D721Med (cell line): ENCODE measurements around the gene SPSB2.
"Not testable (repeated sequence)": the region's sequence is repeated elsewhere in the genome, so short reads cannot be mapped to it uniquely, and the experiment has no call there.

ENCODE experiments used
- DNase-seq: peaks from one replicate; pipeline ENCODE4 v3.0.0; 2011; ENCODE audit warnings: low spot score; ENCODE audit not compliant: insufficient read length
- FAIRE-seq: peaks from 2 replicates; lab custom pipeline; 2011; peaks lifted over from hg19 to GRCh38; lab: Jason Lieb, UNC
- TF ChIP-seq, protein P1 (sequence below): IDR thresholded peaks from 2 replicates; pipeline ENCODE4 v1.5.1; 2012; ENCODE audit warnings: mild to moderate bottlenecking, control low read depth; ENCODE audit not compliant: insufficient read depth; ENCODE audit errors: missing control alignments

SPSB2 gene

DNA sequence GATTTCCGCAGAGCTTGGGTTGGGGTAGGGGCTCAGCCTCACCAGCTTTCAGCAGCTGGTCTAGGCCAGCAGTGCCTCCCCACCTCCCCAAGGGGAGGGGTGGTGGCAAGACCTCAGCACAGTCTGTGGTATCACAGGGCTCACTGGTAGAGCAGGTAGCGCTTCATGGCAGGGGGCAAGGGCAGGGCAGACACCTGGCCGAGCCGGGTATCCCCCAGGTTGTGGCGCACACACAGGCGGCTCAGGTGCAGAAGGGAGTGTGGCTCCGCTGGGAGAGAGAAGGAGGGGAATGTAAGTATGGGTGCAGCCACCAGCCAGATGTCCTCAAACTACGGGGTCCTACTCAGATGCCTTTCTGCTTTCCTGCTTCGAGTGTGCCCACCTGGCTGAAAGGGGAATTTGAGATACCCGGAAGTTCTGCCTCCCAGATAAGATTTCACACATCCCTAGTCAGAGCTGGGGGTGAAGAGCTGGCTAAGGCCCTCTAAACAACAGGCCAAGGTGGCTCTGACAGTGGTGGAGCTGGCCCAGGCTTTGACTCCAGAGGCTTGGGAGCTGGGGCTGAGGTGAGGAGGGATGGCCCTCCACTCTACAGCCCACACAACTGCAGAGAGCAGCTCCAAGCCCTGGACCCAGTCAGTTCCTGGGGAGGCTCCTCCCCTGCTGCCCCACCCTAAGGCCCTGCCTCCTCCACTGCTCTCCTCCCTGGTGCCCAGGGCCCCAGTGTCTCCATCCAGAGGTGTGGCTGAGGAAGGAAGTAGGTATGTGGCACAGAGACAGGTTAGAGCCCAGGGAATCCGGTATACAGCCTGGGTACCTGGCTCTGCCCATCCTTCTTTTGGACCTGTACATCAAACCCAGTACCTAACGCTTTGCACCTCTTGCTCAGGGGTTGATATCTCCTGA lies 1.8 kb downstream of the SPSB2 start:
- no peak for DNase-seq
- no peak for FAIRE-seq
- TF ChIP-seq, protein P1, sequence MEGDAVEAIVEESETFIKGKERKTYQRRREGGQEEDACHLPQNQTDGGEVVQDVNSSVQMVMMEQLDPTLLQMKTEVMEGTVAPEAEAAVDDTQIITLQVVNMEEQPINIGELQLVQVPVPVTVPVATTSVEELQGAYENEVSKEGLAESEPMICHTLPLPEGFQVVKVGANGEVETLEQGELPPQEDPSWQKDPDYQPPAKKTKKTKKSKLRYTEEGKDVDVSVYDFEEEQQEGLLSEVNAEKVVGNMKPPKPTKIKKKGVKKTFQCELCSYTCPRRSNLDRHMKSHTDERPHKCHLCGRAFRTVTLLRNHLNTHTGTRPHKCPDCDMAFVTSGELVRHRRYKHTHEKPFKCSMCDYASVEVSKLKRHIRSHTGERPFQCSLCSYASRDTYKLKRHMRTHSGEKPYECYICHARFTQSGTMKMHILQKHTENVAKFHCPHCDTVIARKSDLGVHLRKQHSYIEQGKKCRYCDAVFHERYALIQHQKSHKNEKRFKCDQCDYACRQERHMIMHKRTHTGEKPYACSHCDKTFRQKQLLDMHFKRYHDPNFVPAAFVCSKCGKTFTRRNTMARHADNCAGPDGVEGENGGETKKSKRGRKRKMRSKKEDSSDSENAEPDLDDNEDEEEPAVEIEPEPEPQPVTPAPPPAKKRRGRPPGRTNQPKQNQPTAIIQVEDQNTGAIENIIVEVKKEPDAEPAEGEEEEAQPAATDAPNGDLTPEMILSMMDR, result no peak

DNA sequence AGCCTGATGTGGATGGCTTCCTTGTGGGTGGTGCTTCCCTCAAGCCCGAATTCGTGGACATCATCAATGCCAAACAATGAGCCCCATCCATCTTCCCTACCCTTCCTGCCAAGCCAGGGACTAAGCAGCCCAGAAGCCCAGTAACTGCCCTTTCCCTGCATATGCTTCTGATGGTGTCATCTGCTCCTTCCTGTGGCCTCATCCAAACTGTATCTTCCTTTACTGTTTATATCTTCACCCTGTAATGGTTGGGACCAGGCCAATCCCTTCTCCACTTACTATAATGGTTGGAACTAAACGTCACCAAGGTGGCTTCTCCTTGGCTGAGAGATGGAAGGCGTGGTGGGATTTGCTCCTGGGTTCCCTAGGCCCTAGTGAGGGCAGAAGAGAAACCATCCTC lies 2.8 kb downstream of the SPSB2 start:
- DNase-seq, FAIRE-seq: not testable (repeated sequence)

DNA sequence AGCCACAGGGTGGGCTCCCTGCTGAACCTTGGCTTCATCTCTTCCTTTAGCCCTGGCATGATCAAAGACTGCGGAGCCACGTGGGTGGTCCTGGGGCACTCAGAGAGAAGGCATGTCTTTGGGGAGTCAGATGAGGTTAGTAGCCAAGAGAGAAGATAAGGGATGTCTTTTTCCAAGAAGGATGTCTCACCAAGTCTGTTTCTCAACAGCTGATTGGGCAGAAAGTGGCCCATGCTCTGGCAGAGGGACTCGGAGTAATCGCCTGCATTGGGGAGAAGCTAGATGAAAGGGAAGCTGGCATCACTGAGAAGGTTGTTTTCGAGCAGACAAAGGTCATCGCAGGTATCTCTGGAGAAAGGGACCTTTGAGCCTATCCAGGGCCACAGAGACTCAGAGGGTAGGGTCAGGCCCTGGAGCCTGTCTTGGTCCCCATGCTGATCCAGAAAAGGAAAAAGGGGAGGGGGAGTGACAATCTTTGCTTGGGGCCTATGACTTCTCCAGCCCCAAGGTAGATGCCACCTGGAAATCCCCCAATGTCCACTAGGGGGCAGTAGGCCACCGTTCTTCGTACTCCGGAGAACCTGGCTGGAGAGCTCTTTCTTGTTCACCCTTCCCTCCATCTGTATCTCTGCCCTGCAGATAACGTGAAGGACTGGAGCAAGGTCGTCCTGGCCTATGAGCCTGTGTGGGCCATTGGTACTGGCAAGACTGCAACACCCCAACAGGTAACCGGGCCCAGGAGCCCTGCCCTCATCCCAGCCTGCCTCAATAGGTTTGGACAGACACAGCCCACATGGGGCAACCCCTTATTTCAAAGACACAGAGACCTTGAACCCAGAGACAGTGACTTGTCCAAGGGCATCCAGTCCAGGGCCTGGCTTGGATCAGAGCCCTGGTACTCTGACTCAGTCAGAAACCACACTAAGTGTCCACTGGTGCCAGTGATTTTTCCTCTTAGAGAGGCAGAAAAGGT lies 3.8 kb downstream of the SPSB2 start:
- FAIRE-seq (no peak), DNase-seq (peak; percentile 79)
- TF ChIP-seq, protein P1, result peak; percentile 73

DNA sequence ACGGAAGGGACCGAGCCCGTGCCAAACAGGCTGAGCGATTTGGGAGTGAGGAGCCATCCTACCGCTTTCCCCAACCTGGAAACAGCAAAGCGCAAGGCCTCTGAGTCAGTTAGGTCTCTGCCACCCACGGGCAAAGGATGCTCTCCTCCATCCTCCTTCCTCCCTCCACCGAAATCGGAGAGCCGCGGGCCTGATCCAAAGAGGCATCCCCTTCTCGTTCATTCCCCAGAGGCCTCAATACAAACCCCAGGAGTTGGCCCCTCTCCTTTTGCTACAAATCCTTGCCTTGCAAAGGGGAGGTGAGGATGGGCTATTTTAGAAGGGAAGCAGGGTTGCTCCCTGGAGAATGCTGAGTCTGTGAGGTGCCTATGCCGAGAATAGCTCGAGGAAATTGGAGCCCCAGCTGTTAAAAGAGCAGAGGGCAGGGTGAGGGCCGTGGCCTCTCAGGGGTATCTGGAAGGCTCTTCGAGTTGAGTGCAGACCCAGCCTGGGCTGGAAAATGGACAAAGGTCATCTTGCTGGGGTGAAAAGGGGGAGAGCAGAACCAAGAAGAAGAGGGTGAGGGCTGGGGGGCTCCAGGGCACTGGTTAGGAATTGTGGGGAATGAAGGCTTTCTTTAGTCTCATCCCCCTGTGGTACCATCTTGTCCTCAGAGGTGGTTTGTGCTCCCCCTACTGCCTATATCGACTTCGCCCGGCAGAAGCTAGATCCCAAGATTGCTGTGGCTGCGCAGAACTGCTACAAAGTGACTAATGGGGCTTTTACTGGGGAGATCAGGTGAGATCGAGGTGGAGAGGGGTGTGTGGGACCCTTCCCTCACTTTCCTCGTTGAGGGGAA lies 4.7 kb downstream of the SPSB2 start:
- DNase-seq (no peak), FAIRE-seq (no peak)
- TF ChIP-seq, protein P1, result peak; percentile 27

DNA sequence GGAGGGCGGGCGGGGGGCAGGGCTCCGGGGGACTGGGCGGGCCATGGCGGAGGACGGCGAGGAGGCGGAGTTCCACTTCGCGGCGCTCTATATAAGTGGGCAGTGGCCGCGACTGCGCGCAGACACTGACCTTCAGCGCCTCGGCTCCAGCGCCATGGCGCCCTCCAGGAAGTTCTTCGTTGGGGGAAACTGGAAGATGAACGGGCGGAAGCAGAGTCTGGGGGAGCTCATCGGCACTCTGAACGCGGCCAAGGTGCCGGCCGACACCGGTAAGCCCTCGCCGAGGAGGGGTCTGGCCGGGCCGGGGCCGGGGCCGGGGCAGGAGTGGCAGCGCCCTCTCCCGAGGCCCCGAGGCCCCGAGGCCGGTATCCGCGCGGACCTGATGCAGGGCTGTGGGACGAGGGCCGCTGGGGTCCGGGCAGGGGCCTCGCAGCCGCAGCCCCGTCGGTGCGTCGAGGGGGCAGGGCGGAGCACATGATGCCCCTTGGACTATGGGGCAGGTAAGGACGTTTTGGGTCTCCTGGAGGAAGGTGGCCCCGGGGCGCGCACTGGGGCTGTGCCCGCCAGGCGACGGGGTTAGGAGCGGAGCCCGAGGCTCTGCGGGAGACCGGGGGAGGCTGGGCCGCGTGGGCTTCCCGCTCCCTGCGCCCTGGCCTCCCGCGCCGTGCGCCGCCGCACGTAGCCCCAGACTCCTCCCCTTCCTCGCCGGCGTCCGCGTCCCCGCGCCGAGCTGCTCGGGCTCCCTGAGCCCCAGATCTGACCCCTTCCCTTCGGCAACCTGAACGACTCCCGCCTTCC lies 5.5 kb downstream of the SPSB2 start, which contains the start of gene TPI1:
Gene TPI1 (plus strand): TSS at position 119 of the 798 bp plus-strand sequence. CDS start 36 bp downstream, at position 155.
- DNase-seq (peak; percentile 91), FAIRE-seq (no peak)
- TF ChIP-seq, protein P1, result no peak

DNA sequence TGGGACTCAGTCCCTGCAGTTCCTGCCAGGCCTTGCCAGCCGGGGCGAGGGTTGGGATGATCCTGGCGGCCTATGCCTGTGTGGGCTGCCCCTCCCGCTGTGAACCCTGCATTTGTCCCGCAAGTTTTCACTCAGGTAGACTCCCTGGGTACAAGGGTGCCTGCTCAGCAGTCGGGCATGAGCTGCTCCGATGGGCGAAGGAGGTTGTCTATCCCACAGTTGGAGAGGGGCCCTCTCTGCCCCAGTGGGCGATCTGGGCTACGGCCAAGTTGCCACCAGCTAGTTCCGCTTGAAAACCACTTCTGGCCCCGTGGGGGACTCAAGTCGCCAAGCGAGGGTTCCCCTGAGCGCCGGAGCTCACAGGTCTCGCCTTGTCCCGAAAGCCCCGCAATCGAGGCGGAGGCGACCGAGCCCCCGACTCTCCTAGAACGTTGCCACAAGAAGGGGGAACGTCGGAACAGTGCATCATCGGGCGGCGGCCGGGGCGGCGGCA lies 6.1 kb downstream of the SPSB2 start:
- FAIRE-seq (no peak), DNase-seq (no peak)
- TF ChIP-seq, protein P1, result no peak
